BLaER1 treated with 17β-estradiol and CSF1 and Interleukin-3, amounts not matched to agents 10 nM and 100 nM (cell line): ENCODE results near the gene CEL.

Source experiments
- H3K27ac ChIP-seq, 11 experiments: shearing (Covaris generic); formaldehyde crosslinking; 2 replicates each; pipeline ENCODE4 v1.8.1; 2022
- H3K27me3 ChIP-seq, 11 experiments: shearing (Covaris generic); formaldehyde crosslinking; 2 replicates each; pipeline ENCODE4 v1.8.1; 2022
- H3K36me3 ChIP-seq, 11 experiments: shearing (Covaris generic); formaldehyde crosslinking; 2 replicates each; pipeline ENCODE4 v1.8.1; 2022
- H3K4me1 ChIP-seq, 10 experiments: shearing (Covaris generic); formaldehyde crosslinking; 2 replicates each; pipeline ENCODE4 v1.8.1; 2022
- H3K4me2 ChIP-seq, 11 experiments: shearing (Covaris generic); formaldehyde crosslinking; 2 replicates each; pipeline ENCODE4 v1.8.1; 2022
- H3K4me3 ChIP-seq, 10 experiments: shearing (Covaris generic); formaldehyde crosslinking; 2 replicates each; pipeline ENCODE4 v1.8.1; 2022
- H3K9ac ChIP-seq, 11 experiments: shearing (Covaris generic); formaldehyde crosslinking; 2 replicates each; pipeline ENCODE4 v1.8.1; 2022
- H3K9me3 ChIP-seq, 11 experiments: shearing (Covaris generic); formaldehyde crosslinking; replicated peaks in 1 of 11; 2 replicates each; pipeline ENCODE4 v1.8.1; 2022
- H4K20me1 ChIP-seq, 11 experiments: shearing (Covaris generic); formaldehyde crosslinking; 2 replicates each; pipeline ENCODE4 v1.8.1; 2022
- Cebpa-rat ChIP-seq, 11 experiments: shearing (Covaris generic); IDR thresholded peaks; 2 replicates each; pipeline ENCODE4 v1.8.1; 2022

The CEL gene

DNA sequence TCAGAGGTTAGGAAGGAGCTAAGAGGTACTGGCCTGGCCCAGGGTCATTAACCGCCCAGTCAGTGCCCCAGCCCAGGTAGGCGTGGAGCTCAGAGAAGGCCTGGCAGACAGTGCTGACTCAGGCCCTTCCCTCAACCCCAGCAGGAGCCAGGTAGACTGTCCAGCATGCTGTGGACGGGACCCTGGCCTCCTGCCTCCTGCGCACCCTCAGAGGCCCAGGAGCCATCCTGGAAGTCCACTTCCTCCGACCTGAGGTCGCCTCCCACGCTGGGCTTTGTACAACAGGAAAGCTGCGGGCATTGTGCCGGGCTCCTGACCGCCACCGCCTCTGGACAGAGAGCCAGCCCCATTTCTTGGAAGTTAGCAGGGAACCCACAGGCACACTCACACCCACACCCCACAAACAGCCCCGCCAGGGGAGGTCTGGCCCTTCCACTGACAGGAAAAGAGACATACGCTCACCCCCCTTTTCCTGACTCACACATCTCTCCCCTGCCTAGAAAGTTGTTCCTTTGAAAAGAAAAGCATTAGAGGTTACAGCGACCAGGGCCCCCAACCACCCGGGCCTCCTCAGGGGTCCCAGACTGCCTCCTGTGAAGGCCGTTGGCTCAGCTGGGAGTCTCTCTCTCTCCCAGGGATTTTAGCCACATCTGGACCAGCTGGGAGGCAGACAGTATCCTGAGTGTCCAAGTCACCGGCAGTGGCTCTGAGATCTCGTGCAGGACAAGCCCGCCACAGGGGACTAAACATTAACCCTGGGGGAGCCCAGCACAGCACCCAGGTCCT is 51.6 kb downstream of the CEL start:
- H4K20me1 ChIP-seq, result peaks cover 55 to 100% (median 96%) of the 10 kb centered on the region in 11 experiments; a peak in 21 of 22 replicates
- H3K4me1 ChIP-seq, result peaks cover 70 to 73% (median 73%) of the 10 kb centered on the region in 10 experiments
- no peaks in the 10 kb centered on the region for H3K9me3 ChIP-seq
- H3K4me2 ChIP-seq, result peak overlapping the region; percentile 93 to 100 (median 100)
- peak overlapping the region in 9 of 10 experiments; percentile 17 to 50 (median 33); a peak in 14 of 20 replicates for H3K4me3 ChIP-seq
- peaks cover 36 to 49% (median 40%) of the 10 kb centered on the region in 11 experiments for H3K36me3 ChIP-seq
- peak overlapping the region; percentile 74 to 83 (median 78) for H3K9ac ChIP-seq
- H3K27me3 ChIP-seq, result no peaks in the 10 kb centered on the region
- TF ChIP-seq Cebpa-rat (IDR thresholded peaks at IDR 0.05), result no peak
- H3K27ac ChIP-seq, result peak overlapping the region; percentile 81 to 93 (median 90)

GRCh38 chr9:133113949-133114885 is 52.4 kb downstream of the CEL start:
- Histone ChIP-seq H4K20me1 (peaks cover 61 to 100% (median 97%) of the 10 kb centered on the region in 11 experiments; a peak in 21 of 22 replicates), H3K9ac (peak overlapping the region; percentile 74 to 83 (median 78)), H3K27ac (peak overlapping the region; percentile 81 to 93 (median 90)), H3K9me3 (no peaks in the 10 kb centered on the region), H3K4me2 (peak overlapping the region; percentile 93 to 100 (median 100)), H3K36me3 (peaks cover 27 to 45% (median 32%) of the 10 kb centered on the region in 11 experiments), H3K4me3 (peak overlapping the region in 8 of 10 experiments; percentile 12 to 50 (median 32); a peak in 15 of 20 replicates), H3K27me3 (no peaks in the 10 kb centered on the region), H3K4me1 (peaks cover 79 to 82% (median 81%) of the 10 kb centered on the region in 10 experiments)
- no peak for TF ChIP-seq Cebpa-rat (IDR thresholded peaks at IDR 0.05)

DNA sequence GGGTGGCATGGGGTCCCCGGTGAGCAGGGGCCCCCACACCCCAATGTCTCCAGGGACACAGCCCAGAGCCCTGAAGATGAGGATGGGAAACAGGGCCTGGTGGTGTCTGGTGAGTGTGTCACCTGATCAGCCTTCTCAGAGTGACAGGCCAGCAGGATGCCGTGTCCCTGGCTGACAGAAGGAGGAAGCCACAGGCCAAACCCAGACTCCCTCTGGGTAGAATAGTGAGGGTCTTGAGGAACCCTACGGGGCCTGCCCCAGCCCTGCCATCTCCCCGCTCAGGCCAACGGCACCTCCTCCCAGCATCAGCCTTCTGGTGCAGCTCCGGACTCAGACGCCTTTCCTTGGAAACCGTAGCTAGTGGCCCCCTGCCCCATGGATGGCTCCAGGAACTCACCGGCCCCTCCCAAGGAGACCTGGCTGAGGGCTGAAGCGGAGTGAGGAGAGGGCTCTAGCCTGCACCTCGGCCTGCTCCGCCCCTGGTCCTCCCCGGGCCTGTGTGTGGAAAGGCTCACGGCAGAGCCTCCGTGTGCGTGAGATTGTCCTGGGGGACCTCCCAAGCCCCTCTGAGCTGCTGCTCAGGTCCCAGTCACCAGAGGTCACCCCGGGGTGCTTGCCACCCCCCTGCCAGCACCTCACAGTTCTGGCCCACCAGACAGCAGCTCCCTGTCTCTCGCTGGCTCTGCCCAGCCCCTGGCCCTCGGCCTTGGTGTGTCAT is 53.3 kb downstream of the CEL start:
- peak overlapping the region in 8 of 10 experiments; percentile 1 to 46 (median 21); a peak in 8 of 20 replicates for H3K4me3 ChIP-seq
- H4K20me1 ChIP-seq, result peaks cover 61 to 100% (median 99%) of the 10 kb centered on the region in 11 experiments; a peak in 21 of 22 replicates
- H3K9ac ChIP-seq, result peak overlapping the region; percentile 74 to 83 (median 78)
- peaks cover 87 to 90% (median 89%) of the 10 kb centered on the region in 10 experiments for H3K4me1 ChIP-seq
- peaks cover 19 to 37% (median 24%) of the 10 kb centered on the region in 11 experiments for H3K36me3 ChIP-seq
- H3K4me2 ChIP-seq, result peak overlapping the region; percentile 93 to 100 (median 100)
- TF ChIP-seq Cebpa-rat (IDR thresholded peaks at IDR 0.05), result no peak
- H3K9me3 ChIP-seq, result no peaks in the 10 kb centered on the region
- no peaks in the 10 kb centered on the region for H3K27me3 ChIP-seq
- peak overlapping the region; percentile 81 to 93 (median 90) for H3K27ac ChIP-seq

DNA sequence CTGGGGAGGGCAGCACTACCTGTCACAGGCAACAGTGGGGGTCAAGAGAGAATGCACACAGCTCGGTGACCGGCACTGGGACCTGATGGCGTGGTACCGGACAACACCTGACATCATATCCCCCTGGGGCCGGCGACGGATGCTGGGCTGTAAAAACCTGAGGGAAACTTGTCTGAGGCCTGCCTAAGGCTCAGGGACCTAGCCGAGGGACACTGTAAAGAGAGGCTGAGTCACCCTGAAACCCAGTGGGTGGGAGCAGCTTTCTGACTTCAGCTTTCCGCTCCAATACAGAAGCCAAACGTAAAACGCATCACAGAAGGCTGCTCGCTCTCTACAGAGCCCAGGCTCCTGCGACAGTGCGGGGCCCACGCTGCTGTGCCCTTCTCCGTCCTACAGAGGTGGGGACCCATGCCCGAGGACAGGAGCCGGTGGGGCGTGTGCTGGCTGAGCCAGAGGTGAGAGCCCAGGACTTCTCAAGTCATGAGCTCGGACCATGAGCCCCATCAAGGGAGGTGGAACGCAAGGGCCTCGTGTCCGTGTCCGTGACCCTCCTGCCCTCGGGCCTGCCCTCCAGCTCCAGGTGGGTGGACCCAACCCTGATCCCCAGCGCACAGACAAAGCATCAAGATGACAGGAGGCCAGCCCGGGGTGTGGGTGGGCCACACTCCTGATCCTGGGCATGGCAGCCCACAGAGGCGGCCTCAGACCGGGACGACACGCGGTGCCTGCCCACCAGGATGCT is 54.0 kb downstream of the CEL start:
- Histone ChIP-seq H3K9me3 (no peaks in the 10 kb centered on the region), H3K27ac (peak overlapping the region; percentile 81 to 93 (median 90)), H3K4me2 (peak overlapping the region; percentile 93 to 100 (median 100)), H3K4me1 (peaks cover 89 to 97% (median 96%) of the 10 kb centered on the region in 10 experiments), H3K4me3 (peak overlapping the region in 7 of 10 experiments; percentile 2 to 46 (median 30); a peak in 5 of 20 replicates), H3K27me3 (no peaks in the 10 kb centered on the region), H3K9ac (peak overlapping the region; percentile 74 to 83 (median 78)), H4K20me1 (peaks cover 56 to 99% (median 98%) of the 10 kb centered on the region in 11 experiments; a peak in 21 of 22 replicates), H3K36me3 (peaks cover 12 to 29% (median 16%) of the 10 kb centered on the region in 11 experiments)
- no peak for TF ChIP-seq Cebpa-rat (IDR thresholded peaks at IDR 0.05)

GRCh38 chr9:133116346-133117231 is 54.8 kb downstream of the CEL start:
- Histone ChIP-seq H3K27me3 (no peaks in the 10 kb centered on the region), H3K27ac (peak overlapping the region; percentile 81 to 93 (median 90); a peak in 21 of 22 replicates), H3K9me3 (no peaks in the 10 kb centered on the region), H4K20me1 (peaks cover 48 to 97% (median 94%) of the 10 kb centered on the region in 11 experiments; a peak in 21 of 22 replicates), H3K4me2 (peak overlapping the region; percentile 93 to 100 (median 100)), H3K9ac (peak overlapping the region; percentile 74 to 83 (median 78)), H3K36me3 (peaks cover 4 to 21% (median 8%) of the 10 kb centered on the region in 11 experiments), H3K4me3 (no peak overlapping the region), H3K4me1 (peaks cover 88 to 98% (median 96%) of the 10 kb centered on the region in 10 experiments)
- no peak for TF ChIP-seq Cebpa-rat (IDR thresholded peaks at IDR 0.05)

DNA sequence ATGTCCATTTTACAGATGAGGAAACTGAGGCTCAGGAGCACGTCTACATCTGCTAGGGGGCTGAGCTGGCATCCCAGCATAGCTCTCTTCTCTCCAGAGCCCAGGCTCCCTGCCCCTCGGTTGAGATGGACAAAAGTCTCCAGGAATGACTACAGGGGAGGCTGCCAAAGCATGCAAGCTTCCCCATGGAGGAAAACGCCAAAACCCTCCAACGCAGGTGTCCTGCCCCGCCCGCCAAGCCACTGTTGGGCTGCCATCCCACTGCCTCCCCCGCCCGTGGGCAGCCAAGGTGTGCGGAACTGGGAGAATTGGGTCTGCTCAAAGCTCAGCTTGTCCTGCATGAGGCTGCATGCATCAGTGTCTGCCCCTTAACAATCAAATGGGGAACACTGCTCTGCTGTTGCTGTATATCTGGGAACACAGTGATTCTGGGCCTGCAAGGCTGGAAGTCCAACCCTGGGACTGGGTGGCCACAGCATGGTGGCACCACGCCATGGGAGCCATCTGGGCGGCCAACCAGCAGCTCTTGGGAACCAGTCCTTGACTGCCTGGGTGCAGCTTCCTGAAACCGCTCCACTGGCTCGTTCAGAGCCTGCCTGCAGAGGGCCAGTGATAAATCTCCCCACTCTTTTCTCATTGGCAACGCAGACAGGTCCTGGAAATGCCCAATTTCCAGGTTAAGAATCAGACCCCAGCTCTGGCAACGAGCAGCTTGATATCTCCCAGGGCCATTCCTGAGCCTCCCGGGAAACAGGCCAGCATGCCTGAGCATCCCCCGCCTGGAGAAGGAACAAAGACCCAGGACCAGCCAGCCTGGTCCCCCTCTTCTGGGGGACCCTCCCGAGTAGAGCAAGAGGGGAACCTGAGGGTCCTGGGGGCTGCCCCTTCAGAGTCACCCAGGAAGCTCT is 55.7 kb downstream of the CEL start:
- no peaks in the 10 kb centered on the region for H3K27me3 ChIP-seq
- H3K4me1 ChIP-seq, result peaks cover 88 to 98% (median 96%) of the 10 kb centered on the region in 10 experiments
- no peak overlapping the region for H3K4me3 ChIP-seq
- H3K9ac ChIP-seq, result peak overlapping the region; percentile 2 to 89 (median 77); a peak in 17 of 22 replicates
- H3K27ac ChIP-seq, result peak overlapping the region in 9 of 11 experiments; percentile 1 to 92 (median 88); a peak in 13 of 22 replicates
- H3K9me3 ChIP-seq, result no peaks in the 10 kb centered on the region
- peak overlapping the region; percentile 93 to 100 (median 100) for H3K4me2 ChIP-seq
- peaks cover 38 to 97% (median 94%) of the 10 kb centered on the region in 11 experiments; a peak in 21 of 22 replicates for H4K20me1 ChIP-seq
- no peak for TF ChIP-seq Cebpa-rat (IDR thresholded peaks at IDR 0.05)
- H3K36me3 ChIP-seq, result peaks cover 0 to 14% (median 4%) of the 10 kb centered on the region in 11 experiments; a peak in 7 of 22 replicates
